ENCODE data around the gene FBXW11.

DNA sequence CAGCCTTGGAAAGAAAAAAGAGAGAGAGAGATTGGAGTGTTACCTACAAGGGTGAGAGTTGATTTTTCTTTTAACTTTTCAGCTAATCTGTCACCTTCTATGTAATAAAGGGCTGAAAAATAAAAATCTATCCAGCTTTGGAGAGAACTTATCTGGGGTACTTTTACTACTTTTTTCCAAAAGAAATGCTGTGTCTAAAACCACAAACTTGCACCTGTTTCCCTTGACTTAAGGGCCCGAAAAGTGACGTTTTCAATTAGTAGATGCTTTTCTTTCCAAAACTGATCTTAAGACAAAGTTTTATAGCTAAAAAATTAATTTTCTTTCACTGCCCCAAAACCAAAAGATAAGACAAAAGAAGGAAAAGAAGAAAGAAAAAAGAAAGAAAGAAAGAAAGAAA lies 172.0 kb downstream of the FBXW11 start:
- no peak for TF ChIP-seq POLR2A (IDR thresholded peaks at IDR 0.05; ENCODE audit: borderline replicate concordance, extremely low read depth, insufficient read depth, insufficient read length)
- TF ChIP-seq POLR2AphosphoS5 (IDR thresholded peaks at IDR 0.05; ENCODE audit: low read depth, low read length): no peak
- TF ChIP-seq, protein P1, sequence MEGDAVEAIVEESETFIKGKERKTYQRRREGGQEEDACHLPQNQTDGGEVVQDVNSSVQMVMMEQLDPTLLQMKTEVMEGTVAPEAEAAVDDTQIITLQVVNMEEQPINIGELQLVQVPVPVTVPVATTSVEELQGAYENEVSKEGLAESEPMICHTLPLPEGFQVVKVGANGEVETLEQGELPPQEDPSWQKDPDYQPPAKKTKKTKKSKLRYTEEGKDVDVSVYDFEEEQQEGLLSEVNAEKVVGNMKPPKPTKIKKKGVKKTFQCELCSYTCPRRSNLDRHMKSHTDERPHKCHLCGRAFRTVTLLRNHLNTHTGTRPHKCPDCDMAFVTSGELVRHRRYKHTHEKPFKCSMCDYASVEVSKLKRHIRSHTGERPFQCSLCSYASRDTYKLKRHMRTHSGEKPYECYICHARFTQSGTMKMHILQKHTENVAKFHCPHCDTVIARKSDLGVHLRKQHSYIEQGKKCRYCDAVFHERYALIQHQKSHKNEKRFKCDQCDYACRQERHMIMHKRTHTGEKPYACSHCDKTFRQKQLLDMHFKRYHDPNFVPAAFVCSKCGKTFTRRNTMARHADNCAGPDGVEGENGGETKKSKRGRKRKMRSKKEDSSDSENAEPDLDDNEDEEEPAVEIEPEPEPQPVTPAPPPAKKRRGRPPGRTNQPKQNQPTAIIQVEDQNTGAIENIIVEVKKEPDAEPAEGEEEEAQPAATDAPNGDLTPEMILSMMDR (IDR thresholded peaks at IDR 0.05 in 2 of 3, conservative IDR thresholded peaks at IDR 0.05 in 1 of 3; ENCODE audit: borderline replicate concordance in 1 of 3, insufficient read depth in 1 of 3, low read depth in 2 of 3, low read length in 2 of 3): no peak
- no peak for TF ChIP-seq RAD21 (IDR thresholded peaks at IDR 0.05; ENCODE audit: low read depth)
- TF ChIP-seq ZNF274 (IDR thresholded peaks at IDR 0.05; ENCODE audit: low read depth, low read length): no peak
- TF ChIP-seq CBX3 (IDR thresholded peaks at IDR 0.05; ENCODE audit: low read depth): no peak
- no peak for TF ChIP-seq TCF7L2 (IDR thresholded peaks at IDR 0.05; ENCODE audit: borderline replicate concordance, extremely low read depth, insufficient read depth, insufficient read length)
